ENCODE measurements around the gene CABP7.

Gene CABP7

GRCh38 chr22:29731058-29731850 is 11.5 kb downstream of the CABP7 start:
- no peak for TF ChIP-seq CTCF (IDR thresholded peaks at IDR 0.05)
- no peak overlapping the region for H3K4me3 ChIP-seq (ENCODE audit: low read depth in 1 of 2, low read length in 1 of 2)
- no peaks in the 10 kb centered on the region for H3K4me1 ChIP-seq (ENCODE audit: control insufficient read depth in 1 of 2, insufficient read depth in 1 of 2, low read depth in 1 of 2, low read length in 1 of 2)
- no peaks in the 10 kb centered on the region for H3K9me3 ChIP-seq
- no peak overlapping the region for H3K27ac ChIP-seq
- peaks cover 20% of the 10 kb centered on the region for H3K27me3 ChIP-seq
- H3K36me3 ChIP-seq = peaks cover 66% of the 10 kb centered on the region

- H3K36me3 ChIP-seq = peaks cover 75% of the 10 kb centered on the region
- no peak for TF ChIP-seq CTCF (IDR thresholded peaks at IDR 0.05)
- no peaks in the 10 kb centered on the region for H3K4me1 ChIP-seq (ENCODE audit: control insufficient read depth in 1 of 2, insufficient read depth in 1 of 2, low read depth in 1 of 2, low read length in 1 of 2)
- H3K27me3 ChIP-seq = peaks cover 7% of the 10 kb centered on the region
- no peak overlapping the region for H3K4me3 ChIP-seq (ENCODE audit: low read depth in 1 of 2, low read length in 1 of 2)
- no peaks in the 10 kb centered on the region for H3K9me3 ChIP-seq
- no peak overlapping the region for H3K27ac ChIP-seq
Measured at GRCh38 chr22:29732883-29733282, 13.1 kb downstream of the CABP7 start.

- Histone ChIP-seq H3K27ac (no peak overlapping the region), H3K36me3 (peaks cover 82% of the 10 kb centered on the region), H3K4me1 (ENCODE audit: control insufficient read depth in 1 of 2, insufficient read depth in 1 of 2, low read depth in 1 of 2, low read length in 1 of 2) (no peaks in the 10 kb centered on the region), H3K4me3 (ENCODE audit: low read depth in 1 of 2, low read length in 1 of 2) (no peak overlapping the region), H3K27me3 (peaks cover 7% of the 10 kb centered on the region), H3K9me3 (no peaks in the 10 kb centered on the region)
- no peak for TF ChIP-seq CTCF (IDR thresholded peaks at IDR 0.05)
Measured at GRCh38 chr22:29733362-29734201, 13.8 kb downstream of the CABP7 start.

GRCh38 chr22:29734406-29734805 is 14.6 kb downstream of the CABP7 start:
- no peaks in the 10 kb centered on the region for H3K4me1 ChIP-seq (ENCODE audit: control insufficient read depth in 1 of 2, insufficient read depth in 1 of 2, low read depth in 1 of 2, low read length in 1 of 2)
- H3K27me3 ChIP-seq = peaks cover 7% of the 10 kb centered on the region
- H3K9me3 ChIP-seq = no peaks in the 10 kb centered on the region
- no peak overlapping the region for H3K4me3 ChIP-seq (ENCODE audit: low read depth in 1 of 2, low read length in 1 of 2)
- TF ChIP-seq CTCF (IDR thresholded peaks at IDR 0.05) = no peak
- H3K27ac ChIP-seq = no peak overlapping the region
- peaks cover 80% of the 10 kb centered on the region for H3K36me3 ChIP-seq

- Histone ChIP-seq H3K36me3 (peaks cover 80% of the 10 kb centered on the region), H3K4me1 (ENCODE audit: control insufficient read depth in 1 of 2, insufficient read depth in 1 of 2, low read depth in 1 of 2, low read length in 1 of 2) (no peaks in the 10 kb centered on the region), H3K27me3 (peaks cover 7% of the 10 kb centered on the region), H3K9me3 (no peaks in the 10 kb centered on the region), H3K27ac (no peak overlapping the region), H3K4me3 (ENCODE audit: low read depth in 1 of 2, low read length in 1 of 2) (no peak overlapping the region)
- TF ChIP-seq CTCF (IDR thresholded peaks at IDR 0.05) = no peak
Measured at GRCh38 chr22:29734838-29735237, 15.0 kb downstream of the CABP7 start.

Measured in neutrophil (primary cell).